ENCODE measurements around the gene ZNF385B. TPM values are rescaled to one million over a fixed set of nuclear protein-coding genes. Genes with fewer than 3 reads are reported as not detected.

ZNF385B gene
- total and polyA plus RNA-seq, 8 donors = 1.8 to 41.4 (median 3.5) TPM; not detected in 1

- Histone ChIP-seq H3K9me3 (no peaks in the 10 kb centered on the region), H3K4me3 (no peak overlapping the region), H3K27ac (no peak overlapping the region), H3K36me3 (peaks cover 0 to 9% (median 0%) of the 10 kb centered on the region in 4 donors), H3K27me3 (no peaks in the 10 kb centered on the region), H3K4me1 (peaks cover 0 to 11% (median 2%) of the 10 kb centered on the region in 4 donors)
- intact Hi-C loops (cut with DNase I; ENCODE audit: low total_unique reads) = no loop called here
- no peak for DNase-seq
- no peak for TF ChIP-seq POLR2AphosphoS5 (IDR thresholded peaks at IDR 0.05)
- no peak for TF ChIP-seq EP300 (IDR thresholded peaks at IDR 0.05)
- no peak for TF ChIP-seq CTCF (IDR thresholded peaks at IDR 0.05)
- no peak for TF ChIP-seq POLR2A (IDR thresholded peaks at IDR 0.05)
- 86 to 93% (median 88%) methylated on average over 4 of the region's 4 CpGs for WGBS, 5 donors
Measured at GRCh38 chr2:179449010-179449409, 412.4 kb downstream of the ZNF385B start.

DNA sequence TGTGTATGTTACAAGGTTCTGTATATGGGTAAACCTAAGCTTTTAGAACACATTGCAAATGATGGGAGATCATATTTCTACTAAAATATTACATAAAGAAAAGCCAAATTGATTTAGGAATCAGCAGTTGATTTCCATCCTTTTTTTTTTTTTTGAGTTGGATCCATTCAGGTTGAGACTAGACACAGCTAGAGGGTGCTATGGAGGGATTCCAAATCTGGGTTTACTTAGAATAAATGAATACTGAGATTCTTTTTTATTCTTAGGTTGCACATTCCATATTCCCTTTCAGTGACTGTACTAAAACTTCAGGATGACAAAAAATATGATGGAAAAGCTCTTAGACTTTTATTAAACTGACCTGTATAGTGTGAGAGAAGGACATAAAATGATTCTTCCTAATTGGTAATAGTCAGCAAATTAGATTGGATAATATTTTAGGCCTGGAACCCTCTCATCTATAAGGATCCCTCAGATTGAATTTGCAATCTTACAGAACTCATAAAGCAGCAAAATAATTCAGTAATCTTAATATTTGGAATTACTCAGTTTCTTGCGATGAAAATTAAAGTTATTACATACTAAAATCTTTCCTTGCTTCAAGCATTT is 413.5 kb downstream of the ZNF385B start:
- Histone ChIP-seq H3K36me3 (peaks cover 0 to 10% (median 0%) of the 10 kb centered on the region in 4 donors), H3K4me1 (peaks cover 0 to 11% (median 2%) of the 10 kb centered on the region in 4 donors), H3K4me3 (no peak overlapping the region), H3K27me3 (no peaks in the 10 kb centered on the region), H3K9me3 (no peaks in the 10 kb centered on the region), H3K27ac (no peak overlapping the region)
- TF ChIP-seq POLR2A (IDR thresholded peaks at IDR 0.05) (no peak), POLR2AphosphoS5 (IDR thresholded peaks at IDR 0.05) (no peak), EP300 (IDR thresholded peaks at IDR 0.05) (no peak), CTCF (IDR thresholded peaks at IDR 0.05) (no peak)
- no peak for DNase-seq
- intact Hi-C loops (cut with DNase I; ENCODE audit: low total_unique reads) = no loop called here
- 0 to 100% (median 52%) methylated on average over 1 of the region's 1 CpG for WGBS, 5 donors

DNA sequence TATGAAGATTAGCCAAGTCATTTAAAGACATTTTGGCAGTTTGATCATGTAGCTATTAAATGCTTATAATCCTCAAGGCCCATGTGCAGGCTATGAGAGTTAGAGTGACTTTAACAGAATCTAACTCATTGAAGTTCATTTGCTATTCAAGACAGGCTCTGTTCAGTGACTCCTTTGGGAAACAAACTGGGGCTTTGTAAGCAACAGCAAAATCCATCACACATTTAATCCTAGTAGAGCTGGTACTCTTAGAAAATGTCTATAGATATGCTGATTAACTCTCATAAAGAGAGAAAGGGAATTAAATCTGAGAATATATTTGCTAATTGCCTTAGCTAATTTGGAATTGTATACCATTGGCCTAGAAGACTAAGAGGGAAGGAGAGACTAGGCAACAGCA is 414.0 kb downstream of the ZNF385B start:
- Histone ChIP-seq H3K9me3 (no peaks in the 10 kb centered on the region), H3K36me3 (peaks cover 0 to 10% (median 0%) of the 10 kb centered on the region in 4 donors), H3K27ac (peak overlapping the region in 1 of 5 donors; percentile 20), H3K4me1 (peaks cover 0 to 11% (median 2%) of the 10 kb centered on the region in 4 donors), H3K4me3 (no peak overlapping the region), H3K27me3 (no peaks in the 10 kb centered on the region)
- no peak for TF ChIP-seq CTCF (IDR thresholded peaks at IDR 0.05)
- intact Hi-C loops (cut with DNase I; ENCODE audit: low total_unique reads) = no loop called here
- no peak for DNase-seq

- Histone ChIP-seq H3K4me3 (no peak overlapping the region), H3K4me1 (peaks cover 0 to 11% (median 2%) of the 10 kb centered on the region in 4 donors), H3K9me3 (no peaks in the 10 kb centered on the region), H3K27ac (peak overlapping the region in 1 of 5 donors; percentile 20), H3K36me3 (peaks cover 0 to 10% (median 0%) of the 10 kb centered on the region in 4 donors), H3K27me3 (no peaks in the 10 kb centered on the region)
- intact Hi-C loops (cut with DNase I; ENCODE audit: low total_unique reads) = no loop called here
- WGBS, 5 donors = 52 to 71% (median 53%) methylated on average over 1 of the region's 1 CpG
- TF ChIP-seq POLR2A (IDR thresholded peaks at IDR 0.05) (no peak), CTCF (IDR thresholded peaks at IDR 0.05) (no peak), EP300 (IDR thresholded peaks at IDR 0.05) (no peak), POLR2AphosphoS5 (IDR thresholded peaks at IDR 0.05) (no peak)
- DNase-seq = no peak
Measured at GRCh38 chr2:179446476-179447141, 414.8 kb downstream of the ZNF385B start.

Measured in stomach (tissue), 9 donors.